Mucosa of rectum (tissue), 2 donors: ENCODE measurements around the gene CCHCR1.
"Not testable (repeated sequence)": the region's sequence is repeated elsewhere in the genome, so short reads cannot be mapped to it uniquely, and the experiment has no call there.

Experiments
- H3K27ac ChIP-seq, 2 donors: one replicate each; pipeline ENCODE4 v1.7.0; 2013; ENCODE audit warnings: inconsistent platforms in 2 of 2, low read depth in 2 of 2, low read length in 2 of 2
- H3K27me3 ChIP-seq, 2 donors: one replicate each; pipeline ENCODE4 v1.7.0; 2013; ENCODE audit warnings: low read length in 2 of 2; ENCODE audit not compliant: control insufficient read depth in 2 of 2, insufficient read depth in 2 of 2
- H3K36me3 ChIP-seq, 2 donors: one replicate each; pipeline ENCODE4 v1.7.0; 2013; ENCODE audit warnings: low read length in 2 of 2; ENCODE audit not compliant: control insufficient read depth in 2 of 2, insufficient read depth in 2 of 2
- H3K4me1 ChIP-seq, 2 donors: one replicate each; pipeline ENCODE4 v1.7.0; 2013; ENCODE audit warnings: low read length in 2 of 2, mild to moderate bottlenecking in 1 of 2; ENCODE audit not compliant: control insufficient read depth in 2 of 2, insufficient read depth in 2 of 2
- H3K4me3 ChIP-seq, 2 donors: one replicate each; pipeline ENCODE4 v1.7.0; 2013; ENCODE audit warnings: low read length in 2 of 2
- H3K9ac ChIP-seq, 2 donors: one replicate each; pipeline ENCODE4 v1.7.0; 2013; ENCODE audit warnings: low read length in 2 of 2, low read depth in 1 of 2, mild to moderate bottlenecking in 1 of 2
- H3K9me3 ChIP-seq, 2 donors: one replicate each; pipeline ENCODE4 v1.7.0; 2013; ENCODE audit warnings: low read length in 2 of 2; ENCODE audit not compliant: control insufficient read depth in 2 of 2
- donor health status: healthy.
- donor health status: Normal muscosa, but diverticular disease.

CCHCR1 gene

DNA sequence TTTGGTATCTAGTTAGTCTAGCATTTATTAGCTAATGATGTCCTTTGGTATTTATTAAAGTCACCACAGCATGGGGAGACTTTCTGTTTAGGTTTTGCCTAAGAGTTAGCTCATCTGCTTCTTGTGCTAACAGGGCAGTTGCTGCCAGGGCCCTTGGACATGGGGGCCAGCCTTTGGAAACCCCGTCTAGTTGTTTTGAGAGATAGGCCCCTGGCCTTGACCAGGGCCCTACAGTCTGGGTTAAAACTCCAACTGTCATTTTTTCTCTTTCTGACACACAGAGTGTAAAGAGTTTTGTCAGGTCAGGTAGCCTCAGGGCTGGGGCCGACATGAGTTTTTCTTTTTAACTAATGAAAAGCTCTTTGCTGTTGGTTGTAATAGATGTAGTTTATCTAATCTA lies 25.7 kb upstream of the CCHCR1 start:
- H3K4me1 ChIP-seq, result peaks cover 20 to 23% of the 10 kb centered on the region in 2 donors
- not testable (repeated sequence) for H3K36me3 ChIP-seq, H3K27me3 ChIP-seq, H3K27ac ChIP-seq, H3K9me3 ChIP-seq, H3K9ac ChIP-seq, H3K4me3 ChIP-seq

DNA sequence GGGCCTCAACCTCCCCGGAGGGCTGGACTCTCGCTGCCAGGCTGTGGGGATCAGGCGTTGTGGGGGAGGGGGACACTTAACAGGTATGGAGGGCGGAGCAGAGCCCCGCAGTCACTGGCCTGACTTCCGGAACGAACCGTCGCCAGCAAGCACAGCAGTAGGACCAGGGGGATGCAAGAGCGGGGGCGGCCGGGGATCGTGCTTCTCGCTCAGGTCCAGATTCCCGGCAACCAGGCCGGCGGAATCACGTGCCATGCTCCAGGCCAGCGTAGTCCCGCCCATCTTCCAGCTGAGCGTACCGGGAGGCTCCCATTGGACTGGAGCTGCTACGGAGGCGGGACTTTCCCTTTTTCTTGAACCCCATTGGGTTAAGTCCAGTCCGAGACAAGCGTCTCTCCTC lies 22.9 kb upstream of the CCHCR1 start:
- H3K4me1 ChIP-seq, result peaks cover 7 to 11% of the 10 kb centered on the region in 2 donors
- H3K9me3 ChIP-seq, result no peaks in the 10 kb centered on the region
- H3K4me3 ChIP-seq, result peak overlapping the region in 1 of 2 donors; percentile 37
- peak overlapping the region in 1 of 2 donors; percentile 23 for H3K27ac ChIP-seq
- H3K27me3 ChIP-seq, result no peaks in the 10 kb centered on the region
- peaks cover 0 to 8% of the 10 kb centered on the region in 2 donors for H3K36me3 ChIP-seq
- H3K9ac ChIP-seq, result no peak overlapping the region

DNA sequence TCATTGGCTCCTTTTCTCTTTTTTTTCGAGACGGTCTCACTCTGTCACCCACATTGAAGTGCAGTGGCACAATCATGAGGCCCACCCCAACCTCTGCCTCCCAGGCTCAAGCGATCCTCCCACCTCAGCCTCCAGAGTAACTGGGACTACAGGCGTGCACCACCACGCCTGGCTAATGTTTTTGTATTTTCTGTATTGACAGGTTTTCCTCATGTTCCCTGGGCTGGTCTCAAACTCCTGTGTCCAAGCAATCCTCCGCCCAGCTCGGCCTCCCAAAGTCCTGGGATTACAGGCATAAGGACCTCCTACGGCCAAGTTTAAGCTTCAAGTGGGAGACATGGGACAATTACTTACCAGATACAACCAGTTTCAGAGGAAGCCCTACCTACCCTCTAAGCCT lies 22.3 kb upstream of the CCHCR1 start:
- no peak overlapping the region for H3K27ac ChIP-seq

DNA sequence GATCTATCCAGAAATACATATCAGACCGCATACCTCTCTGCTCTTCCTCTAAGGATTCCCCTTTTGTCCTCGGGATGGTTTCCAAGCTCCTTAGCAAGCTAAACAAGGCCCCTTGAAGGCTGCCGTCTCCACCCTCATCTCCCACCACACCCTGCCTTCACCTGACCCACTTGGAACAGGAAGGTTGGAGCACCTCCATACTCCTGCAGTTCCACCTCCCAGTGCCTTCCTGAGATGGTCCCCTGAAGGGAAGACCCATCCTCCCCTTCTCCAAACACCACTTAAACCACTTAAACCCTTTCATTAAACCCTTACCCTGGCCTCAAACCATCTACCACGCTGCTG lies 21.4 kb upstream of the CCHCR1 start:
- peak overlapping the region; percentile 45 to 52 for H3K27ac ChIP-seq
- H3K4me1 ChIP-seq, result peaks cover 7 to 11% of the 10 kb centered on the region in 2 donors

More for the DNA sequence above, 22.3 kb upstream of the CCHCR1 start:
- Histone ChIP-seq H3K4me3 (peak overlapping the region in 1 of 2 donors; percentile 37), H3K9ac (no peak overlapping the region), H3K4me1 (peaks cover 7 to 11% of the 10 kb centered on the region in 2 donors), H3K27me3 (no peaks in the 10 kb centered on the region), H3K9me3 (no peaks in the 10 kb centered on the region), H3K36me3 (peaks cover 0 to 14% of the 10 kb centered on the region in 2 donors)

DNA sequence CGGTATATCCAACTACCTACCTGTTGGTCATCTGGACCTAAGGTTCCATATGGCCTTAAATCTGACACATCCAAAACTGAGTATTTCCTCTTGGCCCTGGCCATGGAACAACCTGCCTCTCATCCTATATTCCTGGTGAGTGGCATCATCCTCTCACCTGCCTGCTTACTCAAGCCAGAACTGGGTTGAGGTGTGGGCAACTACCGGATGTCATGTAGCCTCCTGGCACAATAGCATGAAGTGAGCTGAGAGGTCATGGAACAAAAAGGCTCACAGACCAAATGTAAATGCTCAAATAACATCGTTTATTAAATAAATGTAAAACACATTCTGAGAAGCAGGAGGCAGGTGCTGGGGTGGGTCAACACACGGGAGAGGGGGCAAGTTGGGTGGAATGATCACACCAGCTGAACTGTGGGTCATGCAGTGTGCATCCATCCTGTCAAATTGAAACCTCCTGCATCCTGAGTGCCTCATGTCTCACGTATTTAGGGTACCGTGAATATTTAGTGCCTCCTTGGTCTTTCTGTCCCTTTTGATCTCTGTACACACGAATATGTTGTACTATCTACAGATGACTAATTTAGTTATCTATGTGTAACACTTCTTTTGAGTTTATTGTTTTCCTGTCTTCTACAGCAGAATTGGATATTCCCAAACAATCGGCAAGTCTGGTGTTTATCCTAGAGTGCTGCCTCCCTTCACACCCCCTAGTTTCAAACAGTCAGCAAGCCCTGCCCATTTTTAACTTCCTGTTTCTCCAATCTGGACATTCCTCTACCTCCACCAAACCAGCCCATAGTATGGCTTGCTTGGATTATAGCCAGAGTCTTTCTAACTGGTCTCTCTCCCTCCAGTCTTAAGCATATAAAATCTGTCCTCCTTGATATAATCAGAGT lies 20.8 kb upstream of the CCHCR1 start:
- Histone ChIP-seq H3K9ac (no peak overlapping the region), H3K36me3 (peaks cover under 1 to 18% of the 10 kb centered on the region in 2 donors), H3K9me3 (no peaks in the 10 kb centered on the region), H3K4me1 (peaks cover 7 to 11% of the 10 kb centered on the region in 2 donors), H3K27me3 (no peaks in the 10 kb centered on the region), H3K4me3 (peak overlapping the region in 1 of 2 donors; percentile 28), H3K27ac (peak overlapping the region; percentile 45 to 52)

More for the DNA sequence above, 21.4 kb upstream of the CCHCR1 start:
- Histone ChIP-seq H3K9ac (no peak overlapping the region), H3K9me3 (no peaks in the 10 kb centered on the region), H3K4me3 (peak overlapping the region in 1 of 2 donors; percentile 15), H3K36me3 (peaks cover 0 to 17% of the 10 kb centered on the region in 2 donors), H3K27me3 (no peaks in the 10 kb centered on the region)

GRCh38 chr6:31175971-31176370 lies 18.4 kb upstream of the CCHCR1 start:
- Histone ChIP-seq H3K9ac (no peak overlapping the region), H3K27ac (no peak overlapping the region), H3K36me3 (peaks cover 2 to 18% of the 10 kb centered on the region in 2 donors), H3K4me1 (peaks cover 7 to 11% of the 10 kb centered on the region in 2 donors), H3K27me3 (no peaks in the 10 kb centered on the region), H3K9me3 (no peaks in the 10 kb centered on the region), H3K4me3 (no peak overlapping the region)

DNA sequence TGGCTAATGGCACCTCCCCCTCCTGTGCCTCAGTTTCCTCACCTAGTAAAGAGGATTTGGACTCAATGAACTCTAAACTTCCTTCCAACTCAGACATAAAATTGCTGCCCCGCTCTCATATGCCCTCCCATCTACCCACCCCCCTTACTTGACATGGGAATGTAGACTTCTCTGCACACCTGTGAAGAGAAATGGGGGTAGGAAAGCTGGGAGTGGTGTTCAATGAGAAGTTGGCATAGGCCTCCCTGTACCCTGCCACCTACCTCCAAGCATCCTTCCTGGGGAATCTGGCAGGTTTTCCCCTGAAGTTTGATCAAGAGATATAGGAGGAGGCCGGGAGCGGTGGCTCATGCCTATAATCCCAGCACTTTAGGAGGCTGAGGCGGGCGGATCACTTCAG lies 16.8 kb upstream of the CCHCR1 start:
- H3K4me3 ChIP-seq, result no peak overlapping the region
- no peak overlapping the region for H3K27ac ChIP-seq
- peaks cover 2 to 18% of the 10 kb centered on the region in 2 donors for H3K36me3 ChIP-seq
- H3K4me1 ChIP-seq, result peaks cover 7 to 11% of the 10 kb centered on the region in 2 donors
- H3K27me3 ChIP-seq, result no peaks in the 10 kb centered on the region
- no peaks in the 10 kb centered on the region for H3K9me3 ChIP-seq
- no peak overlapping the region for H3K9ac ChIP-seq

DNA sequence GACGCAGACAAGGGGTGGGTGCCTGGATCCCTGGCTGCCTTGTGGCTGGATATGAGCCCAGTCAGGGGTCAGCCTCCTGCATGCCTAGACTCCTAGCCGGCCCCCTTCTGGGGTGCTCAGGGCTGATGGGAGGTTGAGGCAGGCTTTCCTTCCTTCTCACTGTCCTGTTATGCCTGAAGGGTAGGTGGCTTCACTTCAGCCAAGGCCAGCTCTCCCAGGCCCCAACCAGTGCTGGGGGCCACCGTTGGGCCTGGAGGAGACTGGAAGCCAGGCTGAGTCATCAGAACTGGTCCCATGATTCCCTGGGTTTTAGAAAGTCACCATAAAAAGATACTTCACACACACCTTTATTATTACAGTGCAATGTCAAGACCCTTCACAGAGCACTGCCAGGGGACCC lies 15.8 kb upstream of the CCHCR1 start:
- Histone ChIP-seq H3K36me3 (peaks cover 2 to 18% of the 10 kb centered on the region in 2 donors), H3K27ac (no peak overlapping the region)

DNA sequence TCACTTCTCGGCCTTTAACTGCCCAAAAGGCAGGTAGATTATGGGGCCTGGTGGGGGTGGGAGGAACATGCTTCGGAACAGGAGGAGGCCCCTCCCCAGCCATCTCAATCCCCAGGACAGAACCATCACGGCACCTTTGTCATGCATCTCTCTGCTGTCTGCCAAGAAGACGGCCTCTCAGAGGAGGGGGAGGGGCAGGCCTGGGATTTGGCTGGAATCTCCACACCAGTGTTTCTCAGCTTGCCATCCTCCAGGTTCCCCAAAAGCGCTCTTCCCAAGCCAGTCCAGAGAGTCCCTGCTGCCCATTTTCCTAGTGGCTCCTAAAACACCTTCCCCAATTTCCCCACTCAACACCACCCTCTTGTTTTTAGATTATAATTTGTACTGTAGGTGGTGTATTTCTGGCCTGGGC lies 15.4 kb upstream of the CCHCR1 start:
- Histone ChIP-seq H3K27ac (no peak overlapping the region), H3K9ac (no peak overlapping the region)

More for the DNA sequence above, 15.8 kb upstream of the CCHCR1 start:
- Histone ChIP-seq H3K4me1 (peaks cover 0 to 3% of the 10 kb centered on the region in 2 donors), H3K9me3 (no peaks in the 10 kb centered on the region), H3K27me3 (no peaks in the 10 kb centered on the region), H3K4me3 (no peak overlapping the region), H3K9ac (no peak overlapping the region)

More for the DNA sequence above, 15.4 kb upstream of the CCHCR1 start:
- Histone ChIP-seq H3K9me3 (no peaks in the 10 kb centered on the region), H3K27me3 (no peaks in the 10 kb centered on the region), H3K4me3 (no peak overlapping the region), H3K4me1 (no peaks in the 10 kb centered on the region), H3K36me3 (peaks cover 2 to 18% of the 10 kb centered on the region in 2 donors)
